IMR-90 (cell line): ENCODE results near the gene C3orf80. TPM values are rescaled to one million over a fixed set of nuclear protein-coding genes. Genes with fewer than 3 reads are reported as not detected.

Experiments used
- ATAC-seq: fragments of 200-7000 bp; cut with Tn5 transposase; 2 replicates; pipeline ENCODE4 v1.9.1; 2020; ENCODE audit warnings: low read depth, mild to moderate bottlenecking, moderate library complexity
- BruUV-seq: library from RNA; stranded (reverse); fragments of 400-500 nt; replicated peaks from 2 replicates; lab custom pipeline; 2021; lab: Mats Ljungman, UMichigan
- CTCF ChIA-PET: fragments of 300-600 bp; formaldehyde crosslinking; extraction: SDS; loops from one replicate; lab custom pipeline; 2021; ENCODE audit warnings: antibody characterized with exemption; lab: Yijun Ruan, JAX
- POLR2A ChIA-PET: fragments of 300-600 bp; sonication (Branson Sonifier 250); formaldehyde crosslinking; loops from one replicate; lab custom pipeline; 2022; ENCODE audit warnings: antibody characterized with exemption; ENCODE audit not compliant: unreplicated experiment; lab: Charles Lee
- DNase-seq: peaks from one replicate; pipeline ENCODE4 v3.0.0; 2013
- H2AFZ ChIP-seq: replicated peaks from 2 replicates; pipeline ENCODE3; 2013; ENCODE audit warnings: low read length, mild to moderate bottlenecking; ENCODE audit not compliant: poor library complexity
- H2AK5ac ChIP-seq: 2 replicates; pipeline ENCODE4 v1.6.1; 2013; ENCODE audit warnings: low read depth, low read length, inconsistent platforms
- H2AK9ac ChIP-seq: replicated peaks from 2 replicates; pipeline ENCODE3; 2013; ENCODE audit warnings: mild to moderate bottlenecking, low read depth, low read length, moderate library complexity; ENCODE audit not compliant: poor library complexity
- H2BK120ac ChIP-seq: 2 replicates; pipeline ENCODE4 v1.6.1; 2013; ENCODE audit warnings: low read depth, low read length, inconsistent platforms
- H2BK15ac ChIP-seq: 3 replicates; pipeline ENCODE4 v1.6.1; 2013; ENCODE audit warnings: low read depth, low read length, inconsistent platforms
- H2BK20ac ChIP-seq: 2 replicates; pipeline ENCODE4 v1.6.1; 2013; ENCODE audit warnings: low read depth, mild to moderate bottlenecking, inconsistent platforms, low read length, moderate library complexity
- H2BK5ac ChIP-seq: 2 replicates; pipeline ENCODE4 v1.6.1; 2013; ENCODE audit warnings: mild to moderate bottlenecking, low read depth, low read length, inconsistent platforms; ENCODE audit not compliant: poor library complexity, severe bottlenecking
- H3K14ac ChIP-seq: replicated peaks from 2 replicates; pipeline ENCODE4 v1.6.1; 2013; ENCODE audit warnings: low read depth, low read length, inconsistent platforms
- H3K18ac ChIP-seq: 2 replicates; pipeline ENCODE4 v1.6.1; 2013; ENCODE audit warnings: low read depth, low read length, control low read depth
- H3K23ac ChIP-seq: 2 replicates; pipeline ENCODE4 v1.6.1; 2013; ENCODE audit warnings: low read depth, low read length, inconsistent platforms
- H3K27ac ChIP-seq: 2 replicates; pipeline ENCODE4 v1.5.1; 2013; ENCODE audit warnings: mild to moderate bottlenecking, control low read depth, low read length; ENCODE audit not compliant: insufficient read depth
- H3K27me3 ChIP-seq: 2 replicates; pipeline ENCODE4 v1.6.1; 2013; ENCODE audit warnings: low read length; ENCODE audit not compliant: control insufficient read depth, insufficient read depth
- H3K36me3 ChIP-seq: 2 replicates; pipeline ENCODE4 v1.6.1; 2013; ENCODE audit warnings: low read length, mixed read lengths; ENCODE audit not compliant: control insufficient read depth, insufficient read depth
- H3K4ac ChIP-seq: 2 replicates; pipeline ENCODE4 v1.6.1; 2013; ENCODE audit warnings: low read depth, low read length, inconsistent platforms
- H3K4me1 ChIP-seq: 2 replicates; pipeline ENCODE4 v1.6.1; 2013; ENCODE audit warnings: low read length, mixed read lengths; ENCODE audit not compliant: control insufficient read depth, insufficient read depth
- H3K4me2 ChIP-seq: 2 replicates; pipeline ENCODE4 v1.6.1; 2013; ENCODE audit warnings: low read depth, mild to moderate bottlenecking, control low read depth, low read length, moderate library complexity
- H3K4me3 ChIP-seq: 2 replicates; pipeline ENCODE4 v1.5.1; 2013; ENCODE audit warnings: low read depth, mild to moderate bottlenecking, control low read depth, low read length, moderate library complexity; ENCODE audit not compliant: insufficient read depth
- H3K56ac ChIP-seq: 2 replicates; pipeline ENCODE4 v1.6.1; 2013; ENCODE audit warnings: low read length, inconsistent platforms; ENCODE audit not compliant: insufficient read depth; ENCODE audit errors: extremely low read depth
- H3K79me1 ChIP-seq, 2 experiments: 2 replicates each; pipeline ENCODE4 v1.6.1; 2013; ENCODE audit warnings: low read length in 2 of 2, inconsistent platforms in 1 of 2, low read depth in 1 of 2
- H3K9ac ChIP-seq: 2 replicates; pipeline ENCODE4 v1.6.1; 2013; ENCODE audit warnings: low read depth, low read length, control low read depth
- H3K9me1 ChIP-seq: 2 replicates; pipeline ENCODE4 v1.6.1; 2013; ENCODE audit warnings: low read length, inconsistent platforms; ENCODE audit not compliant: insufficient read depth
- H3K9me3 ChIP-seq: 2 replicates; pipeline ENCODE4 v1.6.1; 2013; ENCODE audit warnings: low read length; ENCODE audit not compliant: control insufficient read depth, insufficient read depth
- H4K20me1 ChIP-seq: 2 replicates; pipeline ENCODE4 v1.6.1; 2013; ENCODE audit warnings: low read length, inconsistent platforms; ENCODE audit not compliant: insufficient read depth
- H4K5ac ChIP-seq: 2 replicates; pipeline ENCODE4 v1.6.1; 2013; ENCODE audit warnings: mild to moderate bottlenecking, low read depth, low read length, control low read depth
- H4K8ac ChIP-seq, 2 experiments: 2 replicates each; pipeline ENCODE4 v1.6.1; 2013; ENCODE audit warnings: low read depth in 2 of 2, low read length in 2 of 2, control low read depth in 1 of 2, inconsistent platforms in 1 of 2
- H4K91ac ChIP-seq: 2 replicates; pipeline ENCODE4 v1.6.1; 2013; ENCODE audit warnings: low read depth, low read length, inconsistent platforms; ENCODE audit not compliant: insufficient read depth
- MXI1 ChIP-seq: IDR thresholded peaks from 2 replicates; pipeline ENCODE4 v1.6.1; 2012; ENCODE audit warnings: low read depth, mild to moderate bottlenecking, low read length, moderate library complexity, borderline replicate concordance
- RAD21 ChIP-seq: IDR thresholded peaks from 2 replicates; pipeline ENCODE4 v1.6.1; 2012; ENCODE audit warnings: low read length, improper control_type of control experiment
- RCOR1 ChIP-seq: IDR thresholded peaks from 2 replicates; pipeline ENCODE4 v1.6.1; 2012; ENCODE audit warnings: mild to moderate bottlenecking, low read length, improper control_type of control experiment; ENCODE audit not compliant: insufficient replicate concordance
- WGBS, 2 experiments: methylation state at CpG; one replicate each; pipeline versions ENCODE4 v1.1.5 to v1.1.7; 2013; ENCODE audit warnings: missing lambda C conversion rate in 2 of 2; ENCODE audit not compliant: insufficient read length in 1 of 2; ENCODE audit errors: extremely low coverage in 2 of 2; 5-methylcytosine and 5-hydroxymethylcytosine counted together
- dilution Hi-C: fragments of 300-500 bp; cut with HindIII; formaldehyde crosslinking; loops from one replicate; pipeline ENCODE4 v1.14.3; 2018; ENCODE audit warnings: low sequenced_read_pairs; ENCODE audit not compliant: unreplicated experiment
- in situ Hi-C: fragments of 300-500 bp; cut with MboI; formaldehyde crosslinking; loops from 3 replicates; pipeline ENCODE4 v1.14.3; 2019; ENCODE audit warnings: low sequenced_read_pairs, inconsistent platforms, mixed read lengths
- intact Hi-C: fragments of 100-400 bp; cut with micrococcal nuclease; formaldehyde crosslinking; loops from 2 replicates; pipeline ENCODE4 v1.10.0; 2022
- polyA plus RNA-seq, 3 experiments: library from polyadenylated mRNA; depleted of rRNA; stranded (reverse); fragments of >200 nt; gene quantifications; 2 replicates each; pipeline ENCODE4 v1.2.3, GENCODE V29; 2012; ENCODE audit warnings: low replicate concordance in 1 of 3
- total RNA-seq: library from RNA; depleted of rRNA; stranded (reverse); fragments of >200 nt; gene quantifications from 2 replicates; pipeline ENCODE4 v1.2.3, GENCODE V29; 2012

The C3orf80 gene
- total and polyA plus RNA-seq, 2 of the 4 experiments (the other 2 are of a cell fraction): not detected

GRCh38 chr3:160218136-160218535 is 7.1 kb upstream of the C3orf80 start:
- POLR2A ChIA-PET: no interaction called here

More at GRCh38 chr3:160218136-160218535, 7.1 kb upstream of the C3orf80 start:
- H4K91ac ChIP-seq: no peak overlapping the region
- H3K79me1 ChIP-seq: no peaks in the 10 kb centered on the region
- in situ Hi-C loops (no loop called here), intact Hi-C loops (no loop called here), dilution Hi-C loops (no loop called here)
- H3K27ac ChIP-seq: no peak overlapping the region
- no peak overlapping the region for H2BK15ac ChIP-seq
- H3K9me1 ChIP-seq: no peaks in the 10 kb centered on the region
- no TSS peak for BruUV-seq
- H4K20me1 ChIP-seq: no peaks in the 10 kb centered on the region
- H3K4ac ChIP-seq: no peak overlapping the region
- WGBS, 2 experiments: no CpG with 5 or more reads among the region's 3 CpGs
- ATAC-seq: no peak
- H3K9ac ChIP-seq: no peak overlapping the region
- DNase-seq: no peak
- no peak overlapping the region for H2BK5ac ChIP-seq
- H2AK5ac ChIP-seq: no peak overlapping the region
- H3K4me3 ChIP-seq: no peak overlapping the region
- H2BK120ac ChIP-seq: no peak overlapping the region
- no peak overlapping the region for H4K5ac ChIP-seq
- H3K18ac ChIP-seq: no peak overlapping the region
- CTCF ChIA-PET: interaction anchor here (0.6 kb wide), 1 partner anchor 172 kb away, joined by 4 read pairs; no protein-coding TSS in a partner anchor
- H3K23ac ChIP-seq: no peak overlapping the region
- no peak overlapping the region for H3K4me2 ChIP-seq
- H3K27me3 ChIP-seq: peaks cover 38% of the 10 kb centered on the region
- no peak overlapping the region for H3K56ac ChIP-seq
- no peaks in the 10 kb centered on the region for H3K4me1 ChIP-seq
- no peak for TF ChIP-seq MXI1
- no peak for TF ChIP-seq RCOR1
- no peak for TF ChIP-seq RAD21
- no peak overlapping the region for H3K14ac ChIP-seq
- H2BK20ac ChIP-seq: no peak overlapping the region
- H4K8ac ChIP-seq: no peak overlapping the region
- no peaks in the 10 kb centered on the region for H3K9me3 ChIP-seq
- H2AFZ ChIP-seq: no peak overlapping the region
- no peaks in the 10 kb centered on the region for H3K36me3 ChIP-seq
- no peak overlapping the region for H2AK9ac ChIP-seq
